ENCODE data around the gene ZC3H10. TPM values are rescaled to one million over a fixed set of nuclear protein-coding genes. Genes with fewer than 3 reads are reported as not detected.
A peak's percentile ranks its signal among the peaks of the same experiment; 100 is the strongest.

The ZC3H10 gene
- total RNA-seq, 2 donors from 2014 or later, result 3.5 to 6.1 TPM

DNA sequence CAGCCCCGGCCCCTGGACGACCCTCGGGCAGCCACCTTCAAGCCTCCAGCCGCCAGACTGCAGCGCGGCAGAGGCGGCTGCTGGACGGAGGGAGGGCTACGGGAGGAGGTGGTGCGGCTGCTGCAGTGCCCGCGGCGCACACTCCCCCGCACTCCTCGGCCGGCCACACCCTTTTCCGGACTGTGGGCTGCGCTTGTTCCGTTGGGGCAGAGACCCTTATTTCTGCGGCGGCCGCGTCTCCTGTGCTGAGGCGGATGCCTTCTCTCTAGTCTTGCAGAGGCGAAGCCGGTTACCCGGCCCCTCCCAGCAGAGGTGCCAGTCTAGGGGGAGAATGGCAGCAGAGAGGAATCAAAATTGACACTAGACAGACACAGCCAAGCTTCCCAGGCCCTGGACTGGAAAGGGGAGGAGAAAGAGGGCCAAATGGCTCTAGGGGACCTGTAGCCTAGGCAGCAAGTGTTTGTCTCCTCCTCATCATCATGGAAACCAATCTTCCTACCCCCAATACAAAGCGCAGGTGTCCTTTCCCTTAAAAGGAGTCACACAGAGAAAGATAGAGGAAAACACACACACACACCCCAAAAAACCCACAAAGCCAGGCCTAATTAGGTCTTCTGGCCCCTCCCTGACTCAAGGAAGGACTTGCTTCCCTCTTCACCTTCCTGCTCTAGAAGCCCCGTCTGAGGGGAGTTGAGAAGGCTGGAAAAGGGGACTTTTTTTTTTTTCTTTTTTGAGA, 11.3 kb downstream of the ZC3H10 start:
- Histone ChIP-seq H3K9ac (ENCODE audit: low read depth in 2 of 2, low read length in 2 of 2) (peak overlapping the region; percentile 95 to 100), H3K4me3 (peak overlapping the region; percentile 90), H3K27me3 (no peaks in the 10 kb centered on the region), H3K9me3 (no peaks in the 10 kb centered on the region), H3K36me3 (peaks cover 5% of the 10 kb centered on the region), H3K4me1 (peaks cover 14% of the 10 kb centered on the region), H3K27ac (peak overlapping the region; percentile 77)
- peak; percentile 74 for DNase-seq
- TF ChIP-seq, protein P1, sequence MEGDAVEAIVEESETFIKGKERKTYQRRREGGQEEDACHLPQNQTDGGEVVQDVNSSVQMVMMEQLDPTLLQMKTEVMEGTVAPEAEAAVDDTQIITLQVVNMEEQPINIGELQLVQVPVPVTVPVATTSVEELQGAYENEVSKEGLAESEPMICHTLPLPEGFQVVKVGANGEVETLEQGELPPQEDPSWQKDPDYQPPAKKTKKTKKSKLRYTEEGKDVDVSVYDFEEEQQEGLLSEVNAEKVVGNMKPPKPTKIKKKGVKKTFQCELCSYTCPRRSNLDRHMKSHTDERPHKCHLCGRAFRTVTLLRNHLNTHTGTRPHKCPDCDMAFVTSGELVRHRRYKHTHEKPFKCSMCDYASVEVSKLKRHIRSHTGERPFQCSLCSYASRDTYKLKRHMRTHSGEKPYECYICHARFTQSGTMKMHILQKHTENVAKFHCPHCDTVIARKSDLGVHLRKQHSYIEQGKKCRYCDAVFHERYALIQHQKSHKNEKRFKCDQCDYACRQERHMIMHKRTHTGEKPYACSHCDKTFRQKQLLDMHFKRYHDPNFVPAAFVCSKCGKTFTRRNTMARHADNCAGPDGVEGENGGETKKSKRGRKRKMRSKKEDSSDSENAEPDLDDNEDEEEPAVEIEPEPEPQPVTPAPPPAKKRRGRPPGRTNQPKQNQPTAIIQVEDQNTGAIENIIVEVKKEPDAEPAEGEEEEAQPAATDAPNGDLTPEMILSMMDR (IDR thresholded peaks at IDR 0.05), result no peak
- intact Hi-C loops (cut with DNase I), result loop anchor here (5.0 kb wide), 1 partner anchor 33 kb away; no protein-coding TSS in a partner anchor

DNA sequence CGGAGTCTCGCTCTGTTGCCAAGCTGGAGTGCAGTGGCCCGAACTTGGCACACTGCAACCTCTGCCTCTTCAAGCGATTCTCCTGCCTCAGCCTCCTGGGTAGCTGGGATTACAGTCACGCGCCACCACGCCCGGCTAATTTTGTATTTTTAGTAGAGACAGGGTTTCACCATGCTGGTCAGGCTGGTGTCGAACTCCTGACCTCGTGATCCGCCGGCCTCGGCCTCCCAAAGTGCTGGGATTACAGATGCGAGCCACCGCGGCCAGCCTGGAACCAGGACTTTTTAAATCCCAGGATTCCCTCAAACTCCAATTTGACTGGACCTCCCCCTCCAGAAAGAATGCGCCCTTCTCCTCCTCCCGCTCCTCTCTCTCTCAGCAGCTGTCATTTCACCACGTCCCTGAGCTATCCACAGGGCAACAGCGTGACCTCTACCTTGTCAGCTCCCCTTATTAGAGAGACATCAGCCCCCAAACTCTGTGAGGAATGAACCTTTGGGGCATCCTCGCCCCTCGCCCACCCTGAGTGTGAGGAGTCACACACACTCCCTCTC, 12.0 kb downstream of the ZC3H10 start:
- Histone ChIP-seq H3K27ac (peak overlapping the region; percentile 77), H3K36me3 (peaks cover 5% of the 10 kb centered on the region), H3K4me1 (peaks cover 14% of the 10 kb centered on the region), H3K27me3 (no peaks in the 10 kb centered on the region), H3K9me3 (no peaks in the 10 kb centered on the region), H3K4me3 (no peak overlapping the region), H3K9ac (ENCODE audit: low read depth in 2 of 2, low read length in 2 of 2) (peak overlapping the region in 1 of 2 donors; percentile 100)
- intact Hi-C loops (cut with DNase I), result loop anchor here (5.0 kb wide), 1 partner anchor 32 kb away; no protein-coding TSS in a partner anchor
- TF ChIP-seq, protein P1 (IDR thresholded peaks at IDR 0.05), result no peak
- DNase-seq, result no peak

DNA sequence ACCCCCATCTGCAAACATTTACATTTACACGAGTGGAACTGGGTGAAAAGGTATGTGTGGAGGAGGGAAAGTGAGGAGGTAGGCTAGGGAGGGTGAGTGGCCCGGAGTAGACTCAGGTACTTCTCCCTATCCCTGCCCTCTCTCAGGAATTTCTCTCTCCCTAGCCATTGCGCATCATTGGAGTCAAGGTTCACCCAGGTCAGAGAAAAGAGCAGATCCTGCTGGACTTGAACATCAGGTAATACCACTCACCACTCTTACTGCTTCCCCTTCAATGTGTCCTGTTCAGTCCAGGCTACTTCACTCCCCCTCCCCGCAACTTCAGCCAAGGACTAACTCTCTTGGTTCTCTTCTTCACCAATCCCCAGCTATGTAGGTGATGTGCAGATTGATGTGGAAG, 12.8 kb downstream of the ZC3H10 start:
- no peaks in the 10 kb centered on the region for H3K27me3 ChIP-seq
- peaks cover 5% of the 10 kb centered on the region for H3K36me3 ChIP-seq
- H3K27ac ChIP-seq, result no peak overlapping the region
- TF ChIP-seq, protein P1 (IDR thresholded peaks at IDR 0.05), result no peak
- intact Hi-C loops (cut with DNase I), result no loop called here
- H3K4me1 ChIP-seq, result peaks cover 14% of the 10 kb centered on the region
- DNase-seq, result no peak
- H3K9ac ChIP-seq (ENCODE audit: low read depth in 2 of 2, low read length in 2 of 2), result peak overlapping the region in 1 of 2 donors; percentile 9
- no peaks in the 10 kb centered on the region for H3K9me3 ChIP-seq
- H3K4me3 ChIP-seq, result no peak overlapping the region

DNA sequence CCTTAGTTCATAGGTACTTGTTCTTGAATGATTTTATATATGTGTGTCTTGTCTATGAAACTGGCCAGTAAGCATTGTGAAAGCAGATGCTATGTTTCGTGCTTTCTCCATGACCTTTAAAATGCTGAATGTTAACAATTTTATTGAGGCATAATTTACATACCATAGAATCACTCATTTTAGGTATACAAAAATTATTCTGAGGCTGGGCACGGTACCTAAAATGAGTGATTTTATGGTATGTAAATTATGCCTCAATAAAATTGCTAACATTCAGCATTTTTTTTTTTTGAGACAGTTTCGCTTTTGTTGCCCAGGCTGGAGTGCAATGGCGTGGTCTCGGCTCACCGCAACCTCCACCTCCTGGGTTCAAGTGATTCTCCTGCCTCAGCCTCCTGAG, 16.8 kb downstream of the ZC3H10 start:
- intact Hi-C loops (cut with DNase I), result no loop called here
- TF ChIP-seq, protein P1 (IDR thresholded peaks at IDR 0.05), result no peak
- peaks cover 1% of the 10 kb centered on the region for H3K4me1 ChIP-seq

DNA sequence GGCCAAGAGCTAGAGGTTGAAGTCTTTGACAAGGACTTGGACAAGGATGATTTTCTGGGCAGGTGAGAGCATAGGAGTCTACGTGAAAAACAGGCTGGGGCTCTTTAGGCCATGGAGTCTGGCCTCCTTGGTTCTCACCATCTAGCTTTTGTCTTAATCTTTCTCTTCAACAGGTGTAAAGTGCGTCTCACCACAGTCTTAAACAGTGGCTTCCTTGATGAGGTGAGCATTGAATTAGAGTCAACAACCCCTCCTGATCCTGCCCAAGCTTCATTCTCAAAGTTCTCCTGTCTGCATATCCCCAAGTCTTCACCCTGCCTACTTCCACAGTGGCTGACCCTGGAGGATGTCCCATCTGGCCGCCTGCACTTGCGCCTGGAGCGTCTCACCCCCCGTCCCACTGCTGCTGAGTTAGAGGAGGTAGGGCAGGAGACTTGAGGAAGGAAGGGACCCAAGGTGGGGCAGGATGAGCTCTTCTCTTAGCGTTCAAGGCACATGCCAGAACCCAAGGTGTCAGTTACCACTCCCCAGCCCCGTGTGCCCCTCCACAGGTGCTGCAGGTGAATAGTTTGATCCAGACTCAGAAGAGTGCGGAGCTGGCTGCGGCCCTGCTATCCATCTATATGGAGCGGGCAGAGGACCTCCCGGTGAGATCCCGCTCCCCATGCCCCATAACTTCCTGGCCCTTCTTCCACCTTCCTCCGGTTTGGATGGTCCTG, 19.9 kb downstream of the ZC3H10 start:
- H3K4me3 ChIP-seq, result no peak overlapping the region
- H3K9ac ChIP-seq (ENCODE audit: low read depth in 2 of 2, low read length in 2 of 2), result no peak overlapping the region
- H3K27me3 ChIP-seq, result no peaks in the 10 kb centered on the region
- DNase-seq, result no peak
- no peak overlapping the region for H3K27ac ChIP-seq
- TF ChIP-seq, protein P1 (IDR thresholded peaks at IDR 0.05), result no peak
- intact Hi-C loops (cut with DNase I), result no loop called here
- H3K36me3 ChIP-seq, result peaks cover 17% of the 10 kb centered on the region
- no peaks in the 10 kb centered on the region for H3K9me3 ChIP-seq
- H3K4me1 ChIP-seq, result no peaks in the 10 kb centered on the region

More for the DNA sequence above, 16.8 kb downstream of the ZC3H10 start:
- no peak overlapping the region for H3K27ac ChIP-seq
- H3K9me3 ChIP-seq, result no peaks in the 10 kb centered on the region
- no peak for DNase-seq
- H3K4me3 ChIP-seq, result no peak overlapping the region
- H3K9ac ChIP-seq (ENCODE audit: low read depth in 2 of 2, low read length in 2 of 2), result no peak overlapping the region
- H3K36me3 ChIP-seq, result peaks cover 12% of the 10 kb centered on the region
- no peaks in the 10 kb centered on the region for H3K27me3 ChIP-seq
